Sigmoid colon (tissue), 7 donors: ENCODE measurements around the gene PTPRT. TPM values are rescaled to one million over a fixed set of nuclear protein-coding genes. Genes with fewer than 3 reads are reported as not detected.

Experiments
- DNase-seq: peaks from one replicate; pipeline ENCODE4 v3.0.0-alpha.2; 2019
- H3K27ac ChIP-seq, 4 donors: fragments of 200-600 bp; sonication (generic); one replicate each; pipeline ENCODE4 v1.5.1; 2016 to 2019; ENCODE audit warnings: mild to moderate bottlenecking in 1 of 4
- H3K27me3 ChIP-seq, 3 donors: fragments of 200-600 bp; sonication (generic); one replicate each; pipeline ENCODE4 v1.5.1; 2019; ENCODE audit warnings: mild to moderate bottlenecking in 1 of 3
- H3K36me3 ChIP-seq, 4 donors: fragments of 200-600 bp; sonication (generic); one replicate each; pipeline ENCODE4 v1.5.1; 2016 to 2019
- H3K4me1 ChIP-seq, 4 donors: fragments of 200-600 bp; sonication (generic); one replicate each; pipeline ENCODE4 v1.5.1; 2017 to 2019
- H3K4me3 ChIP-seq, 4 donors: fragments of 200-600 bp; sonication (generic); one replicate each; pipeline ENCODE4 v1.5.1; 2017 to 2019; ENCODE audit warnings: mild to moderate bottlenecking in 2 of 4, moderate library complexity in 1 of 4
- H3K9me3 ChIP-seq, 4 donors: fragments of 200-600 bp in 3 of 4; sonication (generic) in 3 of 4; one replicate each; pipeline versions ENCODE4 v1.5.1 to v1.6.1; 2013 to 2019
- CTCF ChIP-seq, 4 experiments: fragments of 450-650 bp in 3 of 4; fragments of 200-600 bp in 1 of 4; IDR thresholded peaks; one replicate each; pipeline ENCODE4 v1.5.1; 2016 to 2019; ENCODE audit warnings: antibody characterized with exemption in 4 of 4, mild to moderate bottlenecking in 3 of 4, moderate library complexity in 2 of 4
- EP300 ChIP-seq, 4 donors: sonication (generic); formaldehyde crosslinking; IDR thresholded peaks; one replicate each; pipeline ENCODE4 v1.6.1; 2017; ENCODE audit warnings: antibody characterized with exemption in 4 of 4
- POLR2A ChIP-seq, 2 donors: fragments of 450-650 bp; IDR thresholded peaks; one replicate each; pipeline ENCODE4 v1.6.1; 2016; ENCODE audit warnings: antibody characterized with exemption in 2 of 2, mild to moderate bottlenecking in 2 of 2, moderate library complexity in 2 of 2
- POLR2AphosphoS5 ChIP-seq, 4 donors: sonication (generic); formaldehyde crosslinking; IDR thresholded peaks; one replicate each; pipeline ENCODE4 v1.6.1; 2017; ENCODE audit warnings: antibody characterized with exemption in 4 of 4
- WGBS, 2 donors: extraction: QIAGEN DNeasy Blood & Tissue Kit; methylation state at CpG; one replicate each; pipeline ENCODE4 v1.1.7; 2013; 5-methylcytosine and 5-hydroxymethylcytosine counted together
- intact Hi-C: fragments of 100-400 bp; cut with DNase I; formaldehyde crosslinking; loops from one replicate; pipeline ENCODE4 v1.15.1; 2023
- polyA plus RNA-seq, 3 donors: library from polyadenylated mRNA; stranded (reverse); fragments of 200-250 nt; gene quantifications; one replicate each; pipeline ENCODE4 v1.2.3, GENCODE V29; 2013
- total RNA-seq, 4 donors: library from RNA; depleted of rRNA; stranded (reverse); fragments of >200 nt; gene quantifications; one replicate each; pipeline ENCODE4 v1.1.0, GENCODE V29; 2016
- donor health status: healthy with polysubstance abuse.
- donor health status: Bipolar disorder and iron deficiency.
- donor health status: healthy.

Gene PTPRT
- total and polyA plus RNA-seq, 7 donors, result under 0.01 to 0.41 (median 0.12) TPM; not detected in 3

GRCh38 chr20:42281801-42282200, 907.9 kb downstream of the PTPRT start:
- TF ChIP-seq EP300 (IDR thresholded peaks at IDR 0.05) (no peak), POLR2A (IDR thresholded peaks at IDR 0.05) (no peak), CTCF (IDR thresholded peaks at IDR 0.05) (no peak), POLR2AphosphoS5 (IDR thresholded peaks at IDR 0.05) (no peak)
- H3K4me1 ChIP-seq, result no peaks in the 10 kb centered on the region
- H3K9me3 ChIP-seq, result no peaks in the 10 kb centered on the region
- intact Hi-C loops, result no loop called here
- 75 to 83% methylated on average over 4 of the region's 4 CpGs for WGBS, 2 donors
- no peak overlapping the region for H3K4me3 ChIP-seq
- no peaks in the 10 kb centered on the region for H3K27me3 ChIP-seq
- no peak overlapping the region for H3K27ac ChIP-seq
- no peaks in the 10 kb centered on the region for H3K36me3 ChIP-seq
- no peak for DNase-seq

GRCh38 chr20:42276718-42277602, 912.7 kb downstream of the PTPRT start:
- TF ChIP-seq POLR2A (IDR thresholded peaks at IDR 0.05), result no peak
- no peak for TF ChIP-seq CTCF (IDR thresholded peaks at IDR 0.05)
- TF ChIP-seq EP300 (IDR thresholded peaks at IDR 0.05), result no peak
- TF ChIP-seq POLR2AphosphoS5 (IDR thresholded peaks at IDR 0.05), result no peak
- Histone ChIP-seq H3K9me3 (no peaks in the 10 kb centered on the region), H3K4me3 (no peak overlapping the region), H3K4me1 (no peaks in the 10 kb centered on the region), H3K27ac (no peak overlapping the region), H3K27me3 (no peaks in the 10 kb centered on the region), H3K36me3 (no peaks in the 10 kb centered on the region)
- no peak for DNase-seq
- 19 to 47% methylated on average over 10 of the region's 10 CpGs for WGBS, 2 donors
- intact Hi-C loops, result no loop called here

GRCh38 chr20:42274986-42275385, 914.7 kb downstream of the PTPRT start:
- no peaks in the 10 kb centered on the region for H3K36me3 ChIP-seq
- WGBS, 2 donors, result 35 to 57% methylated on average over 2 of the region's 2 CpGs
- intact Hi-C loops, result no loop called here

GRCh38 chr20:42272516-42272915, 917.2 kb downstream of the PTPRT start:
- no peaks in the 10 kb centered on the region for H3K36me3 ChIP-seq
- no peaks in the 10 kb centered on the region for H3K4me1 ChIP-seq
- intact Hi-C loops, result no loop called here
- H3K27ac ChIP-seq, result no peak overlapping the region
- H3K27me3 ChIP-seq, result no peaks in the 10 kb centered on the region
- no peak overlapping the region for H3K4me3 ChIP-seq
- DNase-seq, result no peak
- no peaks in the 10 kb centered on the region for H3K9me3 ChIP-seq
- WGBS, 2 donors, result 93 to 95% methylated on average over 6 of the region's 6 CpGs
- TF ChIP-seq EP300 (IDR thresholded peaks at IDR 0.05) (no peak), POLR2AphosphoS5 (IDR thresholded peaks at IDR 0.05) (no peak), CTCF (IDR thresholded peaks at IDR 0.05) (no peak), POLR2A (IDR thresholded peaks at IDR 0.05) (no peak)

More at GRCh38 chr20:42274986-42275385, 914.7 kb downstream of the PTPRT start:
- Histone ChIP-seq H3K27me3 (no peaks in the 10 kb centered on the region), H3K4me3 (no peak overlapping the region), H3K27ac (no peak overlapping the region), H3K9me3 (no peaks in the 10 kb centered on the region), H3K4me1 (no peaks in the 10 kb centered on the region)
- DNase-seq, result no peak
- TF ChIP-seq EP300 (IDR thresholded peaks at IDR 0.05), result no peak
- no peak for TF ChIP-seq POLR2AphosphoS5 (IDR thresholded peaks at IDR 0.05)
- no peak for TF ChIP-seq CTCF (IDR thresholded peaks at IDR 0.05)
- no peak for TF ChIP-seq POLR2A (IDR thresholded peaks at IDR 0.05)
